HG02610 (cell line): ENCODE data around the gene TSPYL2.

Experiments
- ATAC-seq: cut with Tn5 transposase; IDR thresholded peaks from one replicate; pipeline ENCODE4 v1.9.1; 2021; ENCODE audit warnings: mild to moderate bottlenecking, moderate library complexity; ENCODE audit not compliant: unreplicated experiment

TSPYL2 gene

DNA sequence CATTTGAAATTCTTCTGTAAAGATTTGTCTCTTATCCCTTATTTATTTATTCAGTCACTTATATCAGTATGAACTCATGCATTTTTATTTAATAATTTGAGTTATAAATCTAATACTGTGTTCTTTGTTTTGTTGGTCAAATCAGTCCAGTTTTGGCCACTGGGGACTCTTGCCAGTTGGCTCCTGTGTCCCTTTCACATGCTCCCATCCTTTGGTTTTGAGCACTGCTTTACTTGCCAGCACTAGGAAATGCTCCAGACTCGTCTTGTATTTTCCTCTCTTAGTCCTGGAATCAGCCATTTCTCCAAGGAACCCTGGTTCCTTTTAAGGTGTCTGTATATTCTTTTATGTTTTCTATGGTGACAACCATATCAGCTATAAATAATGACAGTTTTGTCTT is 39.8 kb downstream of the TSPYL2 start:
- ATAC-seq = no peak

- ATAC-seq = no peak
Measured at GRCh38 chrX:53125506-53125905, 43.3 kb downstream of the TSPYL2 start.

DNA sequence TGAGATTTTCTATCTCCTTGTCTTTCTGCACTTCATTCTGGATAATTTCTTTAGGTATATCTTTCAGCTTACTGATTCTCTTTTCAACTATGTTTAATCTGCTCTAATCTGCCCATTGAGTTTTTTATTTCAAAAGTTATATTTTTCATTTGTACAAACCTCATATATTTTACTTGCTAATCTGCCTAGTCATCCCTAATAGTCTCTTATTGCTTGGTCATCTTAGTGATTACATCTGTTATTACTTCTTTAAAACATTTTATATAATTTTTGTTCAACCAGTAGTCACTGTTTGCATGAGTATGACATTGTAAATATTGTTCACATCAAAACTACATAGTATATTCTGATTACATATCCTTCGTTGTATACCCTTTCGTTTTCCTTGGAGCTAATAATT is 44.2 kb downstream of the TSPYL2 start:
- ATAC-seq = no peak

DNA sequence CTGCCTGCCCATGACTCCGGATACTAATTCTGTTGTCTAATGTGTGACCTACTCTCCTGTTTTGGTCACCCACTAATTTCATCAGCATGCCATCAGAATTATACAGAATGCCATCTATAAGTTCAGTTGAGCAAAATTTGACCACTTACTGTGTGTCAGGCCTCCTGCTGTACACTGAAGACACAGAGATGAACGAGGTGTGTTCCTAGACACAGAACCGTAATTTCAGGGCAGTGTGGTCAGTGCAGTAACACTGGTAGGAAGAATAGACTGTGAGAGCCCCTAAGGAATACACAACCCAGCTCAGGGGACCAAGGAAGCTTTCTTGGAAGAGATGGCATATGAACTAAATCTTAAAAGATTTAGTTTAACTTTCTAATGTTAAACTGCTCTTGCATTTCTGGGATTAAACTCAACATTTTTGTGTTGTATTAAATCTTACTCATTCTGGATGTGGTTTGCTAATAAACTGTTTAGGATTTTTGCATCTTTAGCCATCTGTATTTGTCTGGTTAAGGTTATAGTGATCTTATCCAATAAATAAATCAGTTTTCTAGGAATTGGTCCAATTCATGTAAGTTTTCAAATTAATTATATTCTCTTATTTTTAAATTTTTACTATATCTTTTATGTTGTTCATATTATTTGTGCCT is 46.1 kb downstream of the TSPYL2 start:
- ATAC-seq = no peak

DNA sequence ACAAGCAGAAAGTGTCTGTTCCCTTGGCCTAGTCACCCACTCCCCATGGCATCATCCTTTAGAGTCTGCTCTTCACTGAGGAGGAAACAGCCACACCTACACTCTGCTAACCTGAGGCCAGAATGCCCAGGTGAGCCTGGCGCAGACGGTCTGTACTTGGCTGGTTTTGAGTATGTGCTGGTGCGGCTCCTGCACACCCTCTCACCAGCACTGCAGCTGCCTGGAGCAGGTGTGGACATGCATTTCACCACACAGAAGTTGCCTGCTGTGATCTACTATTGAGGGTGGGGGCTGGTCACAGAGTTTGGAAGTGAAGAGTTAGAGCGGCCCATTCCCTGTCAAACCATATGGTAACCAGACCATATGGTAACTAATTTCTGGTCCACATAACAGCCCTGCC is 51.2 kb downstream of the TSPYL2 start:
- no peak for ATAC-seq

DNA sequence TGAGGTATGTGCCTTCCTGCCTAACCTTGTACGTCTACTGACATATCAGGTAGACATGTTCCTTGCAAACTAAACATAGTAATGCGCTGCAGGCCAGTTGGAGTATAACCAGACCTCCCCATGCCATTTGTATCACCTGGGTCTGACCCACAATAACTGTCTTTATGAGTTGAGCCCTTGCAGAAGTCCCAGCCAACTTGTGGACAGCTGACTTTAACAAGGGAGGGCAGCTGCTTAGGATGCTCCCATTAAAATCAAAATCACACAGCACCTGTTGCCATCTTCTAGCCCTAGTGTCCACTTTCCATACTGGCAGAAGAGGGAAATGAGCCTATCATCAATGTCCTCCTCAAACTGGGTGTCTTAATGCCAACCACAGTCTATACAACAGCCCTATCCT is 53.4 kb downstream of the TSPYL2 start:
- ATAC-seq = no peak
